Measurements from ENCODE around the gene CACNA2D4.

Gene CACNA2D4

GRCh38 chr12:1797991-1798640 lies 120.3 kb downstream of the CACNA2D4 start:
- no peak for DNase-seq

- peak; percentile 51 for DNase-seq
Measured at GRCh38 chr12:1797011-1797901, 121.2 kb downstream of the CACNA2D4 start.

GRCh38 chr12:1796515-1797010 lies 121.9 kb downstream of the CACNA2D4 start:
- no peak for DNase-seq

GRCh38 chr12:1795785-1796514 lies 122.5 kb downstream of the CACNA2D4 start:
- DNase-seq: peak; percentile 95

DNA sequence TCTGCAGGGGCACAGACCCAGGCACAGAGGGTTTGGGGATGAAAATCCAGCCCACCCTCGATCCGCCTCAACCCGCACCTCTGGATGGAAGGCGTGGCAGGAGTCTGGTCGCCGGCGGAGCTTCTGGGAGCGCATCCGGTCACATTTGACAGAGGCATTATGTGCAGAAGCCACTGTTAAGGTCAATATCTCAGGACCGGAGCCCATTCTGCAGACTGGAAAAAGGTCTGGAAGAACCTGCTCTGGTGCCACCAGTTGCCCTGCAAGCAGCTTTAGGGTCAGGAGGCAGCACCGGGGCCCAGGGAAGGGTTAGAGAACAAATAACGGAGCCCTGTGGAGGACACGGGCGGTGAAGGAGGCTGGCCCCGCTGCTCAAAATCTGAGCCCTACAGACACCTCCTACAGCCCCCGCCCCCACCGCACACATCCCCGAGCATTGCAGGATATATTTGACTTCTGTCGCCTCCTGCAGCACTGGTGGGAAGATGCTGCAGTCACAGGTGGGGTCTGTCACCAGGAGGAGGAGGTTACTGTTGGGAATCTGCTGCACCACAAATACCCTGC lies 123.1 kb downstream of the CACNA2D4 start:
- DNase-seq: no peak

- DNase-seq: no peak
Measured at GRCh38 chr12:1794440-1795090, 123.9 kb downstream of the CACNA2D4 start.

- no peak for DNase-seq
Measured at GRCh38 chr12:1793426-1794210, 124.8 kb downstream of the CACNA2D4 start.

- DNase-seq: no peak
Measured at GRCh38 chr12:1792406-1792805, 126.0 kb downstream of the CACNA2D4 start.

DNA sequence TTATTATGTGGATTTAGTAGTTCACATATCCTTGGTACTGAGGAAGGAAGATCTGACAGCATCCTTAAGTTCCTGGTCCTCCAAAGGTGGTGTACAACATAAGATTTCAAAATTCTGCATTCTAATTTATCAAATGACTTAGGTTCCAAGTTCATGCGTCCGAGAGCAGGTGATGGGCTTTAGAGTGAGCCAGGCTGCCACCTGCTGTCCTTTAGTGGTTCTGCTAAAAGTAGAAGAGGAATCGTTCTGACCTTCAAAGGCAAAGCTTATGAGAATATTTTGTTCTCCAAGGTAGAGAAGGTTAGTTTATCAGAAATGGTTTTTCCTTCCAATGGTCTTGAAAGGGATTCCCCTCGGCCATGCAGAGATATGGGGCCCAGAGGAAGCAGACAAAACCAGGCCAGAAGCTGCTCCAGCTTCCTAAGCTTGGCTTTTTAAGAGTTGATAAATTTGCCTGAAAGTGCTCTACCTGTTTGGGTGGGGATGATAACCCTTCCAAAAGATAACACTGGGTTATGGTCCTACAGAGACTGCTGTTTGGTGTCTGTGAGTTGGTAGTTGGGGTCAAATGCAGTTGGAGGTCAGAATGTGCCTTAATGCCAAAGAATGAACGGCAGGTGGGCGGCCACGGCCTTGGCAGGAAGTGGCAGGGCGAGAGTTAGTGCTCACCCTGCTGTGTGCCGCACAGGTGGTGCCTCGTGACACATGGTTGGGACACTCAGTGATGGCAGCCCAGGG lies 127.2 kb downstream of the CACNA2D4 start:
- peak; percentile 72 for DNase-seq

- DNase-seq: no peak
Measured at GRCh38 chr12:1790444-1790843, 128.0 kb downstream of the CACNA2D4 start.

GRCh38 chr12:1787714-1788113 lies 130.7 kb downstream of the CACNA2D4 start:
- DNase-seq: no peak

GRCh38 chr12:1782215-1782614 lies 136.2 kb downstream of the CACNA2D4 start:
- DNase-seq: no peak

DNA sequence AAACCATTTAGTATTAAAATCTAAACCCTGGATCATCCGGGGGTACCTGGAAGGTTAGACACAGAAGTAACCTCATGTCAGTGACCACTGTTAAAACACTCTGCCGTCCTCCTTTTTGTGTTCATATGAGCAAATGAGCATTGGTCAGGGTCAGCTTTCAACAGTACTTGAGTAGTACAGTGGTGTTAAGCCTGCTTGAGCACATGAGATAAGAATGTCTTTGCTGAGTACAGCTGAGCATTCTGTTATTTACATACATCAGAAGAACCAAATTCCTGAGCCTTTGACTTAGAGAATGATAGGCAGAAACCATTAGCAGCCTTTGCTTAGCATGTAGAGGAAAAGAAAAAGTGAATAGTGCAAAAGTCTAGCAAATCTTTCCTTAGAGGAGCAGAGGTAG lies 136.7 kb downstream of the CACNA2D4 start:
- DNase-seq: no peak

DNA sequence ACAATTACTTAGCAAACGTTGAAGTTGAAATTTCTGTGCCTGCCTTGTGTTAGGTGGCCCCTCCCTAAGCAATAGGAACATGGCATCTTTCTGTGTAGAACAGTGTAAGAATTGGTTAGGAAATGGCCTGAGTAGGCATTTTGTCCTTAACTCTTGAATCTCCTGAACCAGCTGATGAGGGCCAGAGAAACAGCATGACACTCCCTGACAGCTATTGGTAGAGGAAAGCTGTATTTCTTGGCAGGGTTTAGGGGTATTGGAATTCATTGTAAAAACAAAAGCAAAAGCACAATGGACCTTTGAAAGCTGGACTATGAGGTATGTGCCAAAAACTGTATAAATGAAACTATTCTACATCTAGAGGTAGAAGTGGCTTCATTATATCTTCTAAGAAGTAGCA lies 138.7 kb downstream of the CACNA2D4 start:
- DNase-seq: no peak

DNA sequence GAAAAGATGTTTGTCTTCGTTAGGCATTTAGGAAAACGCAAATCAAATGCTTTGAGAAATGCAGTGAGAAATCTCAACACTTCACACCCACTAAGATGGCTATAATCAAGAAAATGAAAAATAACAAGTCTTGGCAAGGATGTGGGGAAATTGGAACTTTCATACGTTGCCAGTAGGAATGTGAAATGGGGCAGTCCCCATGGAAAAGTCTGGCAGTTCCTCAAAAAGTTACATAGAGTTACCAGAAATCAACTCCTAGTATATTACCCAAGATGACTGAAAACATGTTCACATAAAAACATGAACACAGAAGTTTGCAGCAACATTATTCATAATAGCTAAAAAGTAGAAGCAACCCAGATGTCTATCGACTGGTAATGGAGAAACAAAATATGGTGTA lies 139.5 kb downstream of the CACNA2D4 start:
- no peak for DNase-seq

DNA sequence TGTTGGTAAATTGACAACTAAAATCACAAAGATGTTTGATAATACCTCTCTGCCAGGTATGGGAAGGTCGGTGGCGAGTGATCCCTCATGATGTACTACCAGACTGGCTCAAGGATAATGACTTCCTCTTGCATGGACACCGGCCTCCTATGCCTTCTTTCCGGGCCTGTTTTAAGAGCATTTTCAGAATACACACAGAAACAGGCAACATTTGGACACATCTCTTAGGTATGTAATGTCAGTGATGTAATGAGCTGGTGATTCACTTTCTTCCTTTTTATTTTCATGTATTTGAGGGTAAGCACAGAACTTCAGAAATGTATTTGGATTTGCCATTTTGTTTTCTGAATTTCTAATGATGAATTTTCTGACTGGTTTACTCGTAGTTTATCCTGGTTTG lies 140.7 kb downstream of the CACNA2D4 start:
- no peak for DNase-seq

- DNase-seq: no peak
Measured at GRCh38 chr12:1776170-1776921, 142.1 kb downstream of the CACNA2D4 start.

GRCh38 chr12:1773937-1774655 lies 144.4 kb downstream of the CACNA2D4 start:
- no peak for DNase-seq

DNA sequence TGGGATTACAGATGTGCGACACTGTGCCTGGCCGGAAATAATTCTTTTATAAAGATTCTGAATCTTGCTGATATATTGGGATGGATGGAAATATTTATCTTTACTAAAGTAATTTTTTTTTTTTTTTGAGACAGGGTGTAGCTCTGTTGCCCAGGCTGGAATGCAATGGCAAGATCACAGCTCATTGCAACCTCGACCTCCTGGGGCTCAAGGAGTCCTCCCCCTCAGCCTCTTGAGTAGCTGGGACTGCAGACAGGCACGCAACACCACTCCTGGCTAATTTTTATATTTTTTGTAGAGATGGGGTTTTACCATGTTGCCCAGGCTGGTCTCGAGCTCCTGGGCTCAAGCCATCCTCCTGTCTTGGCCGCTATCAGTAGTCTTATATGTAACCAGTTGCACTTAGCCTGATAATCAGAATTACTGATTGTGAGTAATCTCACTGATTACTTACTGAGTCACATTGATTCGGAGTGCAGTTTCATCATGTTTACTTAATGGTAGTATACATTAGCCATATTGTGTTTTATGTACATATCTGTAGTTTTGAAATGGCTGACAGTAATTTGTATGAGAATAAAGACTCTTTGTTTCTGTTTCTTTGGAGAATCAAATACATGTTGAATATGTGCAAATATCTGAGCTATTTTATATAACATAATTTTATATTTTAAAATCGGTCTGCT lies 148.5 kb downstream of the CACNA2D4 start:
- DNase-seq: no peak

Data from CD4-positive, alpha-beta T cell treated with Interleukin-15 for 1 hour (primary cell).